Medulla oblongata (tissue), 1 donor: ENCODE data around the gene URM1.
A peak's percentile ranks its signal among the peaks of the same experiment; 100 is the strongest.
"Not testable (repeated sequence)": the region's sequence is repeated elsewhere in the genome, so short reads cannot be mapped to it uniquely, and the experiment has no call there.

Source experiments
- DNase-seq: peaks from one replicate; pipeline ENCODE4 v3.0.0-alpha.2; 2015; ENCODE audit errors: extremely low spot score

URM1 gene

DNA sequence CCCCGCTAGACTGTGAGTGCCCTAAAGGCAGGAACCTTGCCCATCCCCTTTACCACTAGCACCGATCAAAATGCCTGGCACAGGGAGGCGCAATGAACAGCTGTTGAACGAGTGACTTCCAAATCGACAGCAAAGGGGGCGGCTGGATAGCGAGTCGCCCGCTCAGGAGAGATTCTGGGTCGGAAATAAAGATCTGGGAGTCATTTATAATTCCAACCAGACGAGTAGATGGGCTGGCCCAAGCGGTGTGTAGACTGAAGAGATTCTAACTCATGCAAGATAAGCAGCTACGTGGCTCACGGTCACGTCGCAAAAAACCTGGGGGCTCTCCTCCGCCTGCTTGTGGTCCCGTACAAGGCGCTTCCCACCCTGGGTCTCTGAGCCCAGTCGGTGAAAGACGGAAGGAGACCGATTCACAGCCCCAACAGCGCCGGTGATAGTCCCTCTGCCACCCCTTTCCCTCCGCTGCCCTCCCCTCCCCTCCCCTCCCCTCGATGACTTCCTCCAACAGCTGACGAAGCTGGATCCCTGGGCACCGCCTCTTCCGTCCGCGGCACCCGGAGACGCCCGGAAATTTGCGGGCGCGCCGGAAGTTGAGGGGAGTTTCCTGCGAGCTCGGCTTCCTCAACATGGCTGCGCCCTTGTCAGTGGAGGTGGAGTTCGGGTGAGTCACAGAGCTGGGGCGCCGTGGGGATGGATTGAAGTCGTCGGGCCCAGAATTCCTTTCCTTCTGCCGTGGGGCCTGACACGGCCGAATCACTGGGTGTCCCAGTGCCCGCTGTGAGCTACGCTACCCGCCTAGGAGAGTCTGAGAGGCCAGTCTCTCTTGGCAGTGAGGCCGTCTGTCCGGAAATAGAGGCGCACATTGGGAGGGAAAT is at the start of gene URM1:
URM1 (plus strand) TSS at position 623 of the 878 bp plus-strand sequence; CDS start at position 630, 7 bp downstream.
- peak; percentile 99 for DNase-seq

DNA sequence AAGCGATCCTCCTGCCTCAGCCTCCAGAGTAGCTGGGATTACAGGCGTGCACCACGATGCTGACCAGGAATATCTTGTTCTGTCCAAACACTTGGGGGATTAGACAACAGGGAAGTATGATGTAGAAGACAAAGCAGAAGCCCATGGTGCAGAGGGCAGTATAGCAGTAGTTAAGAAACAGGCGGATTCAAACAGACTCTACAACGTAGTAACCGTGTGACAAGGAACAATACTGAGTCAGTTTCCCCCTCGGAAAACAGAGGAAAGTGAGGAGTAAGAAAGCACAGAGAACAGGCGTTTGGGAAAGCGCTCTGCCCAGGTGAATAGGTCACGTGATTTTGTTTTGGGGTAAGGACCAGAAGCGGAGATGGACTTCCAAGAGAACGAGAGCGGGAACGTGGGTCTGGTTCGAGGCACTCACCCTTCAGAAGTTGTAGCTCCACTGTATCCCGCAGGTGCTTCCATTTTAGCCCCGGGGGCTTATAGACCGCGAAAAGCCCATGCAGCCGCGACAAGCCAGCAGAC is 49.2 kb upstream of the URM1 start:
- DNase-seq: no peak

DNA sequence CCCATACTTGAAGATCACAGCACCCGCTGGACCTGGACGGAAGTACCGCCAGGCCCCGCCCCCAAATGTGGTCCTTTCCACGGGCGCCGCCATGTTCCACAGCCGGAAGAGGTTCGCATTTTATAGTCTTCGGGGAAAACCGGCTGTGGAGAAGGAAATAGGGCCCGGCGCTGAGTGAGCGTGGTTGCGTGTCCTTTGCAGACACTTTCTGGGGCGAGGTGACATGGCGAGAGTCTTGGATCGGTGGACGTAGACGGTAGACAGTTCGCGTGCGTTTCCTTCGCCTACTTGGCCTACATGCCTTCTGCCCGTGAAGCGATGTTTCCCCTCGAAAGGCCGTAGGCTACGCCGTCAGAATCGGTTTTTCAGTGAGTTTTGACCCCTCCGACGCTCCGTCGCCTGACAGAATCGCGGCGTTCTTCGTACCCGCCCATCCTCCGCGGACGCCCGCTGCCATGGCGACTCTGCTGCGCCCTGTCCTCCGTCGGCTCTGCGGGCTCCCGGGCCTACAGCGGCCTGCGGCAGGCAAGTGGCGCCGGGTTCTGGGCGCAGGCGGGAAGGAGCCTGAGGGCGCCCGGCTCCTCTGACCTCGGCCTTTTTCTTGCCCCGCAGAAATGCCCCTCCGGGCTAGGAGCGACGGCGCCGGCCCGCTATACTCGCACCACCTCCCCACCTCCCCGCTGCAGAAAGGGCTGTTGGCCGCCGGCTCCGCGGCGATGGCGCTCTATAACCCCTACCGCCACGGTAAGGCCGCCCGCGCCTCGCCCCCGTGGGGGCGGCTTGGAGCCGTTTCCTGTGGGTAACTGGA is 48.6 kb upstream of the URM1 start, which contains the start of the genes COQ4 and TRUB2:
COQ4 (plus strand) TSS at position 436 of the 808 bp plus-strand sequence; CDS start at position 456, 20 bp downstream.
TRUB2 (minus strand) TSS at position 44 of the 808 bp plus-strand sequence; CDS start at position 5, 39 bp downstream.
- peak; percentile 97 for DNase-seq

DNA sequence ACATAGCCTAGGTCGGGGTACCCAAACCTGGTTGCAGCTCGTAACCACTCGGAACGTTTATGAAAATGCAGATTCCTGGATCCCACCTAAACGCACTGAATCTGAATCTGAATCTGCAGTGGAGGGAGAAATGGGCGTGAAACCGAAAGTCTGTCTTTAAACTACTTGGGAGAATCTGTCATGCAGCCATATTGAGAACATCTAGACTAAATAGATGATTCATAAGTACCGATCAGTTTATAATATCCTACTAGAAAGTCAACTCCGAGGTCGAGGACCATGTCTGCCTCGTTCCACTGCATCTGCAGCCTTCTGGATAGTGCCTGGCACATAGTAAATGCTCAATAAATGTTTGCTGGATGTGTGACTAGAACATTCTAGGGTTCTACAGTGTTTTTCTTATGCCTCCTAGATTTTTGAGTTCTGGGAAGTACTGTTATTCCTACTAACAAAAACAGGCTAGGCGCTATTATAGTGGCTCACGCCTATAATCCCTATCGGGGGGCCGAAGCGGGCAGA is 47.9 kb upstream of the URM1 start:
- DNase-seq: no peak

DNA sequence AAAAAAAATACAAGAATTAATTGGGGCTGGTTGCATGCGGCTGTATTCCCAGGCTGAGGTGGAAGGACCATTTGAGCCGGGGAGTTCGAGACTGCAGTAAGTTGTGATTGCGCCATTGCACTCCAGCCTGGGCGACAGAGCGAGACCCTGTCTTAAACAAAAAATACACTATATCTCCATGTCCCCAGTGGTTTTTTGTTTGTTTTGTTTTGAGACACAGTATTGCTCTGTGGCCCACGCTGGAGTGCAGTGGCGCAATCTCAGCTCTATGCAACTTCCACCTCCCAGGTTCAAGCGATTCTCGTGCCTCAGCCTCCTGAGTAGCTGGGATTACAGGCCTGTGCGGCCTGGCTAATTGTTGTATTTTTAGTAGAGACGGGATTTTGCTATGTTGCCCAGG is 47.4 kb upstream of the URM1 start:
- DNase-seq: no peak

DNA sequence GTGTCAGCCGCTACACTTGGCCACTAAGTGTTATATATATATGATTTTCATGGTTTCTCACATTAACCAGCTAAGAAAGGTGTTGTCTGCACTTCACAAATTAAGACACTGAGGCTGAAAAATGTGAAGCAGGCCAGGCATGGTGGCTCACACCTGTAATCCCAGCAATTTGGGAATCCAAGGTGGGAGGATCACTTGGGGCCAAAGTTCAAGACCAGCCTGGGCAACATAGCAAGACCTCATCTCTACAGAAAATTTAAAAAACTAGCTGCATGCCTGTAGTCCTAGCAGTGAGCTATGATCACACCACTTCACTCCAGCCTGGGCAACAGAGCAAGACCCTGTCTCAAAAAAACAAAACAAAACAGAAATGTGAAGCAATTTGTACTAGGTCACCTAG is 46.8 kb upstream of the URM1 start:
- DNase-seq: no peak

DNA sequence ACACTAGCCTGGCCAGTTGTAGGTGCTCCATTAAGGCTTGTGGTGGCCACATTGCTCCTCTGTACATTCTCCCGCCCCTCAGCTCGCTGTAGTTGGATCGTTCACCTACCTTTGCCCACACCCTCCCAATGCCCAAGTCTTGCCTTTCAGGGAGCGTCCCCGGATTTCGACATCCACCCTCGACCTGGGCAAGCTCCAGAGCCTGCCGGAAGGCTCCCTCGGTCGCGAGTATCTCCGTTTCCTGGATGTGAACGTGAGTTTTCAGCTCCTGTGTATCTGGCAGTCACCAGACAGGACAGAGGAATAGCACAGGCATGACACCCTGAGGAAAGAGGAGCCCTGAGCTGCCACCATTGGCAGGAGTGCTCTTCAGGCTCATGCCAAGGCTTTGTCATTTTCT is 45.5 kb upstream of the URM1 start:
- DNase-seq: no peak

DNA sequence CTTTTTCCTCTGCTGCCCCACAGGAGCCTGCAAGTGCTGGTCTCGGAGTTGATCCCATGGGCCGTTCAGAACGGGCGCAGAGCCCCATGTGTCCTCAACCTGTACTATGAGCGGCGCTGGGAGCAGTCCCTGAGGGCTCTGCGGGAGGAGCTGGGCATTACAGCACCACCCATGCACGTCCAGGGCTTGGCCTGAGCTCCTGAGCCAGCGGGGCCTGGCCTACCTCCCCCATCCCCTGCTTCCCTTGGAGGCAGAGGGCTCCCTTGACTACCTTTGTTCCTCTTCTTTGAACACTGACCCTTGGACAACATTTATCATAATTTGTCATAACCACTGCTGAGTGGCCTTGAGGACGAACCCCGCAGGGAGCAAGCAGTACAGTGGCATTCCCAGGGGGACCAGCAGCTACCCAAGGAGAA is 37.7 kb upstream of the URM1 start:
- no peak for DNase-seq

DNA sequence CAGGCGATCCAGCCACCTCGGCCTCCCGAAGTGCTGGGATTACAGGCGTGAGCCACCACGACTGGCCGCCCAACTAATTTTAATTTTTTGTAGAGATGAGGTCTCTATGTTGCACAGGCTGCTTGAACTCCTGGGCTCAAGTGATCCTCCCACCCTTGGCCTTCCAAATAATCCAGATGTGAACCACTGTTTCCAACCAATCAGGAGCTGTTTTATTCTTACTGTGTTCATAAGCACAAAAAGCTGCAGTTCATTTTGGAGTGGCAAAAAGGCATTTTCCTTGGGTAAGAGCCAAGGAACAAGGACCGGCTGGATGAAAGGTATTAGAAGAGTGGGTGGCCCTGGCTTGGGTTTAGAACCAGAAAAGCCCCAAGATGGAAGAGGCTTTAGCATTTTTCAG is 36.0 kb upstream of the URM1 start:
- DNase-seq: no peak

DNA sequence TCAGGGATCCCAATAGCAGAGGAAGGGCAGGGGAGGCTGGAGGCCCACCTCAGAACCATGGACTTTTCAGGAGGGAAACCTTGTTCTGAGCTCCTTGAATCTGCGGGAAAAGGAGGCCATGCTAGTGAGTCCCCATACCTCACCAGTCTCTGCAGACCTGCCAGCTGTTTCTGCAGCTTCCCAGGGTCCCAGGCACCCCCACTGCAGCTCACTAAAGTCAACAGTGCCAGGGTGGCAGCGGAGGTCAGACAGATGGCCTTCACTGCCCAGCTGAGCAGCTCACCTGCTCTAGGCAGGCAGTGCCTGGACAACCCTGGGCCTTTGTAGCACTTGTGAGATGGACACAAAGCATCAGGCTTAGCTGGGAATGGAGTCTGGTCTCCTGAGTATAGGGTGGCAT is 35.3 kb upstream of the URM1 start:
- no peak for DNase-seq

DNA sequence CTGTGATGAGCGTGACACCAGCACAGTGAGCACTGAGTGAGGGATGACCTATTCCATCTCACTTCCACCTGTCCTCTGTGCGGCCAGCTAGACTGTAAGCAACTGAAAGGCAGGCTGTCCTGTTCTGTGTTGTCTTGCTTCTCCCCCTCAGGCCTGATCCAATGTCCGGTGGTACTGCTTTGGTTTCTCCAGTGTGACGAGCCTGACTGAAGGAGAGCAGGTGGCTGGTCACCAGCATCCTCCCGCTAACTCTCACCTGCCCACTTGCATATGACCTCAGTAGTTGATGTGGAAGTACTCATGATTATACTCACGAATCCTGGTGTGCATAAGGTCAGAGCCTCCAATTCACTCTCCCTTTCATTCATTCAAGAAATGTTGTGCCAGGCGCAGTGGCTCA is 33.2 kb upstream of the URM1 start:
- no peak for DNase-seq

DNA sequence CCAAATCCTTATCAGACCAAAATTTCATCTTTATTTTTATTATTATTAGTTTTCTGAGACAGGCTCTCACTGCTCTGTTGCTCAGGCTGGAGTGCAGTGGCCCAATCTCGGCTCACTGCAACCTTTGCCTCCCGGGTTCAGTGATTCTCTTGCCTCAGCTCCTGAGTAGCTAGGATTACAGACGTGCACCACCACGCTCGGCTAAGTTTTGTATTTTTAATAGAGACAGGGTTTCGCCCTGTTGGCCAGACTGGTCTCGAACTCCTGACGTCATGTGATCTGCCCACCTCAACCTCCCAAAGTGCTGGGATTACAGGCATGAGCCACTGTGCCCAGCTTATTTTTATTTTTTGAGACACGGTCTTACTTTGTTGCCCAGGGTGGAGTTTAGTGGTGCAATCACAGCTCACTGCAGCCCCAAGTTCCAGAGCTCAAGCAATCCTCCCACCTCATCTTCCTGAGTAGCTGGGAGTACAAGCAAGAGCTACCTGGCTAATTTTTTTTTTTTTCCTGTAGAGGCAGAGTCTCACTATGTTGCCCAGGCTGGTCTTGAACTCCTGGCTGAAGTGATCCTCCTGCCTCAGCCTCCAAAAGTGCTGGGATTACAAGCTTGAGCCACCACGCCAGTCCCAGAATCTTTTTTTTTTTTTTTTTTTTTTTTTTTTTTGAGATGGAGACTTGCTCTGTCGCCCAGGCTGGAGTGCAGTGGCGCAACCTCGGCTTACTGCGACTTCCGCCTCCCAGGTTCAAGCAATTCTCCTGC is 32.1 kb upstream of the URM1 start:
- DNase-seq: not testable (repeated sequence)

DNA sequence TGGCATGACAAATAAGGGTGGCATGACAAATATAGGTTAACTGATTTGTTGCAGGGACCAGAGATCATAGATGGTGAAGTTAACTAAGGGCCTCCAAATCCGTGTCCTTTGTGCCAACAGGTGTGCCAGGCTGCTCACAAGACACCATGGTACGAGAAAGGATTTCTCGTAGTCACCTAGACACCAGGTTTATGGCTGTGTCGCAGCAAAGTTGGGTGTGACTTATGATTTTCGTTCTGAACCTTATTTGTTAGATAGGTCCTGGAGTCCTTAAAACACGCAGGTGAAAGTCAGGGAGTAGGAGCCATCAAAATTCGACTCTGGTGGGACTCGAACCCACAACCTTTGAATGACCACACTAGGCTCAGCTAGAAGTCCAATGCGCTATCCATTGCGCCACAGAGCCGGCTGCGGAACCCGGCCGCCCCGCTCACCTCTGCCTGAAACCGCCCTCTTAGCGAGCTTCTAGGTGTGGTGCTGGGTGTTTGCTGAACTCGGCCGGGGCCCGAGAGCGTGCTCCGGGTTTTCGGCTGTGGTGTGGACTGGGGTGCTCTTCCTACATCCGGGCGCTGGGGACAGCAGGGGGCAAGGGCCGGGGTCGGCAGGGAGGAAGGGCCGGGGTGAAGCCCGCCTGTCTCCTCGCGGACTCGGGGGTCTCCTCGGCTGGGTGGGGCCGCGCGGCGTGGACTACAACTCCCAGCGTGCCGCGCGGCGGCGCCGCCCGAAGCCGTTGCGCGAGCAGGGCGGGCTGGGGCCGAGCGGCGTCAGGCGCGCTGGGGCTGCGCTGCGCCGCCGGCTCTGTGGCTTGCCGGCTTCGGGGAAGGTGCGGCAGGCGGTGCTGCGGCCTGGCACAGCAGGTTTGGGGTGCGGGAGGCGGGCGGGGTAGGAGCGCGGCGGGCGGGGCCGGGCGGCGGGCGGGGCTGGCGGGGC is 31.1 kb upstream of the URM1 start, which contains the start of gene SLC27A4:
SLC27A4 (plus strand) TSS at position 767 of the 930 bp plus-strand sequence. CDS start 2,606 bp downstream, outside the sequence.
- DNase-seq: peak; percentile 68

DNA sequence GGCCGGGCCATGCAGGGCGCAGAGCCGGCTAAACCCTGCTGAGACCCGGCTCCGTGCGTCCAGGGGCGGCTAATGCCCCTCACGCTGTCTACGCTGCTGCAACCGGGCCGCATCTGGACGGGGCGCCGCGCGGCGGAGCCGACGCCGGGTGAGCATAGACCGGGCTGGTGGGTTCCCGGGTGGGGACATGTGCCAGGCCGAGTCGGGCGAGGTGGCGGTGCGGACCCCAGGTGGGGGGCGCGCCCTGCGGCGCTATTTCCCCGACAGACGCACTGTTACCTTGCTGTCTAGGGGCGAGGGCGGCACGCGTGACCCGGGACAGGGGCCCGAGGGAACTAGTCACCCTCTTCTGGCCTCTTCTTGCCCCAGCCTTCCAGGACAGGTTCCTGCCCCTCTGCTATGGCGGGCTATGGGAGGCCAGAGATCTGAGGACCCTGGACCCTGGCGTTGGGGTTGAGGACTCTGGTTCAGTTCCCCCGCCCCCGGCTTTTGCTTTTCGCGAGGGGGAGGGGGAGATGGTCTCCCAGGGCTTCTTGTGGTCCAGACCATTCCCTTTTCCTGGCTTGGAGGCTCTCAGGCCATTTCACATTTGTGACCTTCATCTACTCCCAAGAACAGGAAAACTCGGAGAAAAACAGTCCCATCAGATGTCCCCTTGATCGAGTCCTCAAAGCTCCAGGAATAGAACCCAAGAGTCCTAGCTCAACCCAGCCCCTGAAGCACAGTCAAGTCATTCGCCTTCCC is 30.3 kb upstream of the URM1 start:
- DNase-seq: no peak

DNA sequence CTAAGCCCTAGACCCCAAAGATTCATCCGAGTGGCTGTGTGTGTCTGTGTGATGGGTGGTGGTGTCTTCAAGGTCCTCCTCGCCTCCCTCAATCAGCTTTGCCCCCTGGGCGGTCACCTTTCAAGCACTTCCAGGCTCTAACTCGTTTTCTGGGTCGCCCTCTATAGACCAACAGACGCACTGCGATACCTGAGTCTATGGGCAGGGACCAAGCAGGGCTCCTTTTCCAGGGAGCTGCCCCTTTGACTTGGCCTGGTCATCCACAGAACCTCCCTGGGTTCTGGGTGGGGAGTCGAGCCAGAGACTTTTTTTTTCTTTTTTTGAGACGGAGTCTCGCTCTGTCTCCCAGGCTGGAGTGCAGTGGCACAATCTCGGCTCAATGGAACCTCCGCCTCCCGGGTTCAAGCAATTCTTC is 29.7 kb upstream of the URM1 start:
- peak; percentile 71 for DNase-seq

DNA sequence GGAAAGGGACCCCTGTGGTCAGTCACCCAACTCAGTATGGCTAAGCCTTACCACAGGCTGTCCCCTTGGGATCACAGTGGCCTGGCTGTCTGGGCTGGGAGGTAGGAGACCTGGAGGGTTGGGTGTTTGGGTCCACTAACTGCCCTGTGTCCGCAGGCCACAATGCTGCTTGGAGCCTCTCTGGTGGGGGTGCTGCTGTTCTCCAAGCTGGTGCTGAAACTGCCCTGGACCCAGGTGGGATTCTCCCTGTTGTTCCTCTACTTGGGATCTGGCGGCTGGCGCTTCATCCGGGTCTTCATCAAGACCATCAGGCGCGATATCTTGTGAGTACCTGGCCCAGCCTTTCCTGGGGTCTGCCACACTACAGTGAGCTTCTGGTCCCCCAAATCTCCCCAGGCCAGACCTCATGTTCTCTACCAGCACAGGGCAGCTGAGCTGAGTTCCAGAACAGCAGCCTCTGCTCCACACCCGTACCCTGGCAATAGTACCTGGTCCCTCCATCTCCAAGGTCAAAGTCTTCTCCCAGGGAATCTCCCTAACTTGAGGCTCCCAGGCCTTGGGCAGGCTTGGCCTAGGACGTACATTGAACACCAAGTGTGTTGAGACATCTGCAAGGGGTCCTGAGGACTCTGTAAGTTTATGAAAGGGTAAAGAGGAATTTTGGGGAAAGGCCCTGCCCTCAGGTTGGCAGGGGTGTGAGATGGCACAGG is 28.0 kb upstream of the URM1 start:
- no peak for DNase-seq

DNA sequence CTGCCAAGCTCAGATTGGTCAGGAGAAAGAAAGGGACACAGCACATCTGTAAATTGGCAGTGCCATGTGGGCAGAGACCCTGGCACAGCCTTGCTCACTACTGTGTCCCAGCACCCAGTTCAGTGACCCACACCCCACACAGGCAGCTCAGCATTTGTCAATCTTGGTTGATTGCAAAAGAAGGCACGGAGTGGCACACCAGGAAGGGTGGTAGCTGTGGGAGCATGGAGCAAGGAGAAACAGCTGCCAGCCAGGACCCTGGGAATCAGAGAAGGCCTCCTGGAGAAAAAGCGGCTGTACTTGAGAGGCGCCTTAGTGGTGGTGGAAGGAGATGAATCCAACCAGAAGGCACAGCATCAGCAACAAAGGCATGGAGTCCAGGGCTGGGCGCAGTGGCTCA is 27.3 kb upstream of the URM1 start:
- no peak for DNase-seq

DNA sequence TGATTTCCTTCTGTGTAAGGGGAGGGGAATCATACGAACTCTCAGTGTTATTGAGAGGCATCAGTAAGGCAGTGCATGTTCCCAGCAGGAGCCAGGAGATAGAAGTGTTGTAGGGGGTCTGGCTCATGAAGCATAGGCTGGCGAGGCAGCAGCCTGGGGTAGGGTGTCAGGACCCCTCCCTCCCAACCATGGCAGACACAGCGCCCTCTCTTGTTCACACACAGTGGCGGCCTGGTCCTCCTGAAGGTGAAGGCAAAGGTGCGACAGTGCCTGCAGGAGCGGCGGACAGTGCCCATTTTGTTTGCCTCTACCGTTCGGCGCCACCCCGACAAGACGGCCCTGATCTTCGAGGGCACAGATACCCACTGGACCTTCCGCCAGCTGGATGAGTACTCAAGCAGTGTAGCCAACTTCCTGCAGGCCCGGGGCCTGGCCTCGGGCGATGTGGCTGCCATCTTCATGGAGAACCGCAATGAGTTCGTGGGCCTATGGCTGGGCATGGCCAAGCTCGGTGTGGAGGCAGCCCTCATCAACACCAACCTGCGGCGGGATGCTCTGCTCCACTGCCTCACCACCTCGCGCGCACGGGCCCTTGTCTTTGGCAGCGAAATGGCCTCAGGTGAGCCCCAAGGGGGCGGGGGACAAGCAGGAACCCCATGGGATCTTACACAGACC is 26.1 kb upstream of the URM1 start:
- DNase-seq: no peak
